ENCODE measurements around the gene RDH13.

The RDH13 gene

DNA sequence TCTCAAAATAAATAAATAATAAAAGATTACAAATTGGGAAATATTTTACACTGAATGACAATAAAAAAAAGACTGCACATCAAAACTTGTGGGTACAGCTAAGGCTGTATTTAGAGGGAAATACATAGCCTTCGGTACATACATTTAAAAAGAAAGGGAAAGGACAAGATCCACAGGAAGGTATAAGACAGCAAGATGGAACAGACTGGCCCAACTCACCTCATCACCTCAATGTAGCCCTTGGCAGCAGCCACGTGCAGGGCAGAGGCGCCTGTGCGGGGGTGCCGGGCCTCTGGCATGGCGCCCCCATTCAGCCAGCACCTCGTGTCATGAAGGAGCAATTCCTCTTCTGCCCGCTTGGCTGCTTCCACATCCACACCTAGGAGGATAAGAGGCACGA, 40.2 kb upstream of the RDH13 start:
- TF ChIP-seq, protein P1, sequence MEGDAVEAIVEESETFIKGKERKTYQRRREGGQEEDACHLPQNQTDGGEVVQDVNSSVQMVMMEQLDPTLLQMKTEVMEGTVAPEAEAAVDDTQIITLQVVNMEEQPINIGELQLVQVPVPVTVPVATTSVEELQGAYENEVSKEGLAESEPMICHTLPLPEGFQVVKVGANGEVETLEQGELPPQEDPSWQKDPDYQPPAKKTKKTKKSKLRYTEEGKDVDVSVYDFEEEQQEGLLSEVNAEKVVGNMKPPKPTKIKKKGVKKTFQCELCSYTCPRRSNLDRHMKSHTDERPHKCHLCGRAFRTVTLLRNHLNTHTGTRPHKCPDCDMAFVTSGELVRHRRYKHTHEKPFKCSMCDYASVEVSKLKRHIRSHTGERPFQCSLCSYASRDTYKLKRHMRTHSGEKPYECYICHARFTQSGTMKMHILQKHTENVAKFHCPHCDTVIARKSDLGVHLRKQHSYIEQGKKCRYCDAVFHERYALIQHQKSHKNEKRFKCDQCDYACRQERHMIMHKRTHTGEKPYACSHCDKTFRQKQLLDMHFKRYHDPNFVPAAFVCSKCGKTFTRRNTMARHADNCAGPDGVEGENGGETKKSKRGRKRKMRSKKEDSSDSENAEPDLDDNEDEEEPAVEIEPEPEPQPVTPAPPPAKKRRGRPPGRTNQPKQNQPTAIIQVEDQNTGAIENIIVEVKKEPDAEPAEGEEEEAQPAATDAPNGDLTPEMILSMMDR (IDR thresholded peaks at IDR 0.05; ENCODE audit: low read depth, low read length, missing control alignments) = no peak
- H3K4me3 ChIP-seq (ENCODE audit: low read depth, low read length) = no peak overlapping the region
- DNase-seq (ENCODE audit: low read depth) = no peak

DNA sequence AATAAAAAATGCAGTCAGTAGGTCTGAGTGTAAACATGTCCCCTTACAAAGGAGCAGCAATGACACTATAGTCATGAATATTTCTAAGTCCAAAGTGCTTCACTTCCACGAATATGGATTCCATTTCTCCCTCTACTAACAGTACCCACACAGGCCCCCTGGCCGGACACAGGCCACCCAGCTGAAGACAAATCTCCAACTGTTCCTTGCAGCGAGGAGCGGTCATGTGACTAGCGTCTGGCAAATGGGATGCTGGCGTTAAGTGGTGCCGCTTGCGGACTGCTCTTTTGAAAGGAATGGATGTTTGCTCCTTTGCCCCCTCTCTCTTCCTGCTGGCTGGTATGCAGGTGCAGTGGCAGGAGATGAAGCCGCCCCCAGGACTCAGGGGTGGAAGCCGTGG, 38.3 kb upstream of the RDH13 start:
- DNase-seq (ENCODE audit: low read depth) = no peak
- TF ChIP-seq, protein P1 (IDR thresholded peaks at IDR 0.05; ENCODE audit: low read depth, low read length, missing control alignments) = no peak
- no peak overlapping the region for H3K4me3 ChIP-seq (ENCODE audit: low read depth, low read length)

GRCh38 chr19:55099557-55100506, 36.9 kb upstream of the RDH13 start:
- TF ChIP-seq, protein P1 (IDR thresholded peaks at IDR 0.05; ENCODE audit: low read depth, low read length, missing control alignments) = peak; percentile 3
- DNase-seq (ENCODE audit: low read depth) = no peak
- H3K4me3 ChIP-seq (ENCODE audit: low read depth, low read length) = no peak overlapping the region

DNA sequence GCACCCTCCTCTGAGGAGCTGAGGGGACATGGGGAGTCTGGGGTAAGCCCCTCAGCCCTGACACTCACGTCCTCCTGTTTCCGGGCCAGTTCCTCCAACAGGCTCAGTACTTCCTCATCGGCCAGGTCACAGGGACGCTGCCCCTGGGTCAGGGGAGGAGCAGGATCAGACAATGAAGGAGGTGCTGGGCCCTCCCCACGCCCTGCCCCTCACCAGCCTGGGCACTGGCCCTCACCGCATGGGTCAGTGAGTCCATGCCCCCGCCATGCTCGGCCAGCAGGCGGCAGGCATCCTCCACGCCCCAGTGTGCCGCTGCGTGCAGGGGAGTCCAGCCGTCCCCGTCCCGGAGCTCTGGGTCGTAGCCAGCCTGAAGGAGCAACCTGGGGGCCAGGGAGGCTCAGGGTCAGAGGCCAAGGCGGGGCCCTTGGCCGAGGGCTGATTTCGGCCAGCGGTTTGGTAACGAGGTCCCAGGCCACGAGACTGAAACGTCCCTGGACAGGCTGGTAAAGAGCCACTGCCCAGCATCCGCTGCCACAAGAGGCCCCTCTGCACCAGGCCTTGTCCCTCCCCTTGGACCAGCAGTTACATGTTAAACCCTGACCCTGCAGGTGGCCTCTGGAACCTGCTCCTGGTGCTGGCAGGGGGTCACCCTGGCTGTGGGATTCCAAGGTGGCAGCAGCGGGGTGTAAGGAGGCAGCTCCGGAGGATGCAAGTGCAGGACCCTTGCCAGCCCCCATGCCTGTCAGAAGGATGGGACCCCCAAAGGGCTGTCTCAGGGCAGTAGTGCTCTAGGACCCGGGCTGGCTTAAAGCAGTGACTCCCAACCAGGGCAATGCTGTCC, 36.0 kb upstream of the RDH13 start:
- no peak for DNase-seq (ENCODE audit: low read depth)
- no peak overlapping the region for H3K4me3 ChIP-seq (ENCODE audit: low read depth, low read length)
- TF ChIP-seq, protein P1 (IDR thresholded peaks at IDR 0.05; ENCODE audit: low read depth, low read length, missing control alignments) = no peak

DNA sequence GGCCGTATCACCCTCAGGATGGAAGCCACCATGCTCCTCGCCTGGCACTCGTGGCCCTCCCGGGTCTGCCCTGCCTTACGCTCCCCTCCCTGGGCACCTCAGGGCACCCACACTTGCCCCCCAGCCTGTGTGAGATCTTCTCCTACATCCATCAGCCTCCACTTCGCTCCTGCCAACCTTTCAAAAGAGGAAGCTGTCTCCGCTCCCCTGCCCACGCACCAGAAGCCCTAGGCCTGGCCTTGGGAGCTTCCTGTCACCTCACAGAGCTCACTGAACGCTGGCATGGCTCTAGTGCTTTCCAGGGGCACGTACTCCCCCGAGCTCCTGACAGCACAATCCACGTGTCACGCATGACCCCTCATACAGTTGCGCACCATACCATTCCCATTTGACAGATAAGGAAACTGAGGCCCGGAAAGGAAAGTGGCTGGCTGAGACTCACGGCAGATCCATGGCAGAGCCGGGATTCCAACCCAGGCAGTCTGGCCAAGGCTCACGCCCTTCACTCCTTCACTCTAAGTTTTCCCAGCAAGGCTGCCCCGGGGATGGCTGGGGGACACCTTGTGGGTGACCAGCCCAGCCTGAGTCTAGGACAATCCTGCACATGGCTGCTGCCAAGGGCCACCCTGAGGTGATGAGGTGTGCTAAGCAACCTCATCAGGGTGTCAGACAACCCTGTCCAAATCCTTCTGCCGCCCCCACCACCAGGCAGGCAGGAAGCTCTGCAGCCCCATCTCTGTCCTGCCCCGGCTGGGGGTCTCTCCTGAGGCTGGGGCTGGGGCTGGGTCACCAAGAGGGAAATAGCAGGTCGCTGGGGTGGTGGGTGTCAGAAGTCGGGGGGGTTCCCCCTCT, 35.1 kb upstream of the RDH13 start:
- TF ChIP-seq, protein P1 (IDR thresholded peaks at IDR 0.05; ENCODE audit: low read depth, low read length, missing control alignments) = no peak
- DNase-seq (ENCODE audit: low read depth) = no peak
- H3K4me3 ChIP-seq (ENCODE audit: low read depth, low read length) = no peak overlapping the region

DNA sequence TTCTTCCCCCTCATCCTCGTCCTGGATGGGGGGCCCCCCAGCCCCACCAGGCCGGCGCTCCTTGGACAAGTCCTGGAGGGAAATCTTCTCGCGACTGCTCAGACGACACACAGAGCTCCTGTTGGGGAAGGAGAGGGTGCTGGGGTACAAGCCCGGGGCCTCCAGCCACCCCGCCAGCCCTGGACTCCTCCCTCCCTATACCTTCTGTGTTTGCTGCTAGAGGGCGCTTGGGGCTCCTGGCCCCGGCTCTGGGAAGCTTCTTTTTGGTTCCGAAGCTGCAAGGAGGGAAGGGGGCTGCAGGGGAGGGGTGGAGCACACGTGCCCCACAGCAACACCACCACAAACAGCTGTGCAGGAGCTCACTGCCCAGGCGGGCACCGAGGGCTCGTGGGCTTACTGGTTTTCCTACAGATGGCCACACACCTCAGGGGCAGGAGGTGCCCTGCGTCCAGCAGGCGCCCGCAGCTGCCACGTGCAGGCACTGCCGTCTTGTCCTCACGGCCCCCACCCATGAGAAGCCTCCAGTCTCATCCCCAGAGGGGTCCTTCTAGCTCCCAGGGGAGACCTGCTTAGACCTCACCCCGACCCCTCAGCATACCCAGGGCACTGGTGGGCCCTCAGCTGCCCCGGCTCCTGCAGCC, 33.2 kb upstream of the RDH13 start:
- H3K4me3 ChIP-seq (ENCODE audit: low read depth, low read length) = no peak overlapping the region
- TF ChIP-seq, protein P1 (IDR thresholded peaks at IDR 0.05; ENCODE audit: low read depth, low read length, missing control alignments) = no peak
- DNase-seq (ENCODE audit: low read depth) = no peak

All from GM12864 (cell line).